Esophagus squamous epithelium (tissue), 5 donors: ENCODE data around the gene C2orf76. TPM values are rescaled to one million over a fixed set of nuclear protein-coding genes. Genes with fewer than 3 reads are reported as not detected.

Source experiments
- DNase-seq: peaks from one replicate; lab custom pipeline; 2025; lab: John Stamatoyannopoulos, UW
- H3K27ac ChIP-seq, 4 donors: fragments of 200-600 bp; sonication (generic); one replicate each; pipeline ENCODE4 v1.5.1; 2016 to 2019; ENCODE audit warnings: mild to moderate bottlenecking in 1 of 4
- H3K27me3 ChIP-seq, 4 donors: fragments of 200-600 bp; sonication (generic); 1 replicate in 3 of 4; 2 replicates in 1 of 4; pipeline versions ENCODE4 v1.5.1 to v1.6.0; 2017 to 2021; ENCODE audit warnings: antibody characterized with exemption in 1 of 4
- H3K36me3 ChIP-seq, 3 donors: fragments of 200-600 bp; sonication (generic); one replicate each; pipeline ENCODE4 v1.5.1; 2016 to 2019
- H3K4me1 ChIP-seq, 3 donors: fragments of 200-600 bp; sonication (generic); one replicate each; pipeline ENCODE4 v1.5.1; 2017 to 2019
- H3K4me3 ChIP-seq, 4 donors: fragments of 200-600 bp; sonication (generic); 1 replicate in 3 of 4; 2 replicates in 1 of 4; pipeline ENCODE4 v1.5.1; 2016 to 2019; ENCODE audit warnings: mild to moderate bottlenecking in 2 of 4, moderate library complexity in 1 of 4
- H3K9me3 ChIP-seq, 3 donors: fragments of 200-600 bp; sonication (generic); one replicate each; pipeline ENCODE4 v1.5.1; 2016 to 2019
- POLR2A ChIP-seq, 4 donors: fragments of 450-650 bp; IDR thresholded peaks; one replicate each; pipeline ENCODE4 v1.6.1; 2017; ENCODE audit warnings: antibody characterized with exemption in 4 of 4, mild to moderate bottlenecking in 4 of 4, moderate library complexity in 3 of 4
- WGBS, 2 donors: methylation state at CpG; one replicate each; pipeline ENCODE4 v1.1.5; 2018; 5-methylcytosine and 5-hydroxymethylcytosine counted together
- intact Hi-C: fragments of 100-400 bp; cut with DNase I; formaldehyde crosslinking; loops from one replicate; pipeline ENCODE4 v1.15.0; 2022
- total RNA-seq, 4 donors: library from RNA; depleted of rRNA; stranded (reverse); fragments of >200 nt; gene quantifications; one replicate each; pipeline ENCODE4 v1.1.0, GENCODE V29; 2016
- TF ChIP-seq, protein P1 (sequence below), 6 experiments: fragments of 450-650 bp in 4 of 6; fragments of 200-600 bp in 2 of 6; sonication (generic) in 2 of 6; IDR thresholded peaks; one replicate each; pipeline ENCODE4 v1.5.1; 2016 to 2019; ENCODE audit warnings: antibody characterized with exemption in 6 of 6, mild to moderate bottlenecking in 4 of 6, moderate library complexity in 4 of 6
- donor health status: DM: yes; HTN: yes; CAD: no.

Gene C2orf76
- total RNA-seq, 4 donors from 2014 or later, result 5.7 to 9.7 (median 8.4) TPM

DNA sequence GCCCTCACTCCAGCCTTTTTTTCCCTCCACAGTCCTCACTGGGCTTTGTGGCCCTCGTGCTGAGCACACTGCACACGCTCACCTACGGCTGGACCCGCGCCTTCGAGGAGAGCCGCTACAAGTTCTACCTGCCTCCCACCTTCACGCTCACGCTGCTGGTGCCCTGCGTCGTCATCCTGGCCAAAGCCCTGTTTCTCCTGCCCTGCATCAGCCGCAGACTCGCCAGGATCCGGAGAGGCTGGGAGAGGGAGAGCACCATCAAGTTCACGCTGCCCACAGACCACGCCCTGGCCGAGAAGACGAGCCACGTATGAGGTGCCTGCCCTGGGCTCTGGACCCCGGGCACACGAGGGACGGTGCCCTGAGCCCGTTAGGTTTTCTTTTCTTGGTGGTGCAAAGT lies 103.6 kb downstream of the C2orf76 start:
- WGBS, 2 donors, result 93 to 94% methylated on average over 21 to 22 of the region's 23 CpGs
- intact Hi-C loops, result no loop called here

DNA sequence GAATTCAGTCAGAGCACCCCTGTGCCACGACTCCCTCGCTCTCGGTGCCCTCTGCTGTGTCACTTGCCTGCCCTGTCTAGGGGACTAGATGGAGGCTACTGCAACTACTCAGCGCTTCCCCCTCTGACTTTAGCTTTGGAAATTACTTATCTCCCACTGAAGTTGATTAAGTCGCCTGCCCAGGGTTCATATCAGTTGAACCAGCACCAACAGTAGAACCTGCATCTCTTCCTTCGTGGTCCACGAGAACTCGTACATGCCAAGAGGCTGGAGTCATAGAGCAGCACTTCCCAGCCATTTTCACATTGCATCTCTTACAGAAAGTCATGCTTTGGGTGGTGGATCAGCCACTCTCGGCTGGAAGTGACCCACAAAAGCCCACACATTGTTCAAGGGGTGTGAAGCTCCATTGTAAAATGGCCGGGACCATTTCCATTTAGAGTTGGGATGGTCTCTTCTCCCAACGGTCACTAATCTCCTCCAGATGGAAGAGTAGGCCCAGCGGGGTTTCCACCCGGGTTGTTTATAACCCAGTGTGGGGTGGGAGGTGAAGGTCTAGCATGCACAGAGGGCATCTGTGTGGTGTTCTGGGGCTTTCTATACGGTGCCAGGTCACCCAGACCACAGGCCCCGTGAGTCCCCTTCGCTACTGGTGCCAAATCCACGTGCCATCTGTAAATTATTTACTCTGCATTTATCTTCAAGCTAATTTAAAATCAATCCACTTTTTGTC lies 105.0 kb downstream of the C2orf76 start:
- H3K36me3 ChIP-seq, result peaks cover 0 to 66% (median 3%) of the 10 kb centered on the region in 3 donors
- no peak for DNase-seq
- WGBS, 2 donors, result 87 to 90% methylated on average over 10 to 17 of the region's 17 CpGs

More for the DNA sequence above, 103.6 kb downstream of the C2orf76 start:
- no peaks in the 10 kb centered on the region for H3K4me1 ChIP-seq
- no peak overlapping the region for H3K27ac ChIP-seq
- no peak for DNase-seq
- no peak overlapping the region for H3K4me3 ChIP-seq
- no peaks in the 10 kb centered on the region for H3K9me3 ChIP-seq
- peaks cover 0 to 54% (median 0%) of the 10 kb centered on the region in 3 donors for H3K36me3 ChIP-seq
- no peak for TF ChIP-seq POLR2A (IDR thresholded peaks at IDR 0.05)
- TF ChIP-seq, protein P1, sequence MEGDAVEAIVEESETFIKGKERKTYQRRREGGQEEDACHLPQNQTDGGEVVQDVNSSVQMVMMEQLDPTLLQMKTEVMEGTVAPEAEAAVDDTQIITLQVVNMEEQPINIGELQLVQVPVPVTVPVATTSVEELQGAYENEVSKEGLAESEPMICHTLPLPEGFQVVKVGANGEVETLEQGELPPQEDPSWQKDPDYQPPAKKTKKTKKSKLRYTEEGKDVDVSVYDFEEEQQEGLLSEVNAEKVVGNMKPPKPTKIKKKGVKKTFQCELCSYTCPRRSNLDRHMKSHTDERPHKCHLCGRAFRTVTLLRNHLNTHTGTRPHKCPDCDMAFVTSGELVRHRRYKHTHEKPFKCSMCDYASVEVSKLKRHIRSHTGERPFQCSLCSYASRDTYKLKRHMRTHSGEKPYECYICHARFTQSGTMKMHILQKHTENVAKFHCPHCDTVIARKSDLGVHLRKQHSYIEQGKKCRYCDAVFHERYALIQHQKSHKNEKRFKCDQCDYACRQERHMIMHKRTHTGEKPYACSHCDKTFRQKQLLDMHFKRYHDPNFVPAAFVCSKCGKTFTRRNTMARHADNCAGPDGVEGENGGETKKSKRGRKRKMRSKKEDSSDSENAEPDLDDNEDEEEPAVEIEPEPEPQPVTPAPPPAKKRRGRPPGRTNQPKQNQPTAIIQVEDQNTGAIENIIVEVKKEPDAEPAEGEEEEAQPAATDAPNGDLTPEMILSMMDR (IDR thresholded peaks at IDR 0.05), result no peak
- H3K27me3 ChIP-seq, result no peaks in the 10 kb centered on the region

DNA sequence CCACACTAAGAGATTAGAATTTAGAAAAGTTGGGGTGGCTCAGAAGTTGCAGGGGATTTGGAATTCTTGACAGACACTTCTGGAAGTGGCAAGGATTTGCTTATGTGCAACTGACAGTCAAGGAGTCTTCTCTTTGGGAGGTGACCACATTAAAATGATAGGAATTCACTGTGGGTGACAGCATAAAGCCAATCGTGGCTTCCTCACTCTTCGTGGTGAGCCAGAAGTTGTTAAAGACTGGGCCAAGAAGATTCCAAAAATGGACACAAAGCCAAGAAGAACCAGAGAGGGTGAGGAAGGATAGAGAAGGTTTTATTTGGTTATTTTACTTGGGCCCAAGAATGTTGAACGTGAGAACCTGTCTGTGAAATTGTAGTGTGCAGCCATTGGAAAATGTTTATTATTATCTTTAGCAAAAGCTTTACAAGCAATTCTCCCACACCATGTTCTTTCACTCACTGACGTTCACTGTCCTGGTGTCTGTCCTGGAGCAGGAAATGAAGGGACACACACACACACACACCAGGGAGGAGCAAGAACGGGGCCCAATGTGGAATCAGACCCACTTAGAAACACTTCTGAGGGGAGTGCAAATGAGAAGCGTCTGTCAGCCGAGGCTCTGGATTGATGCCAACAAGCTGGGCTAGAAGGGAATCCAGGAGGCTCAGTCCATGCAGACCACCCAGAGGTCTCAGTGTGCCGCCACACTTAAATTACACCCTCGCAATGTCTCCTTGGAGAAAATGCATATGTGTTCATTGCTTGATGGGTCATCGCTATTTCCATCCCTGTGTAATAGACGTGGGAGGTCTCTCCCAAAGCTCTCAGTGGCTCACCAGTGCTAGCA lies 105.8 kb downstream of the C2orf76 start:
- Histone ChIP-seq H3K27me3 (no peaks in the 10 kb centered on the region), H3K4me3 (no peak overlapping the region), H3K9me3 (no peaks in the 10 kb centered on the region), H3K4me1 (no peaks in the 10 kb centered on the region), H3K36me3 (peaks cover 0 to 69% (median 3%) of the 10 kb centered on the region in 3 donors), H3K27ac (no peak overlapping the region)
- intact Hi-C loops, result no loop called here
- TF ChIP-seq, protein P1 (IDR thresholded peaks at IDR 0.05), result no peak
- TF ChIP-seq POLR2A (IDR thresholded peaks at IDR 0.05), result no peak
- 71 to 85% methylated on average over 8 to 11 of the region's 11 CpGs for whole genome bisulfite sequencing, 2 donors
- no peak for DNase-seq

More for the DNA sequence above, 105.0 kb downstream of the C2orf76 start:
- H3K4me3 ChIP-seq, result no peak overlapping the region
- intact Hi-C loops, result no loop called here
- H3K27me3 ChIP-seq, result no peaks in the 10 kb centered on the region
- H3K27ac ChIP-seq, result no peak overlapping the region
- TF ChIP-seq, protein P1 (IDR thresholded peaks at IDR 0.05), result no peak
- TF ChIP-seq POLR2A (IDR thresholded peaks at IDR 0.05), result no peak
- no peaks in the 10 kb centered on the region for H3K4me1 ChIP-seq
- H3K9me3 ChIP-seq, result no peaks in the 10 kb centered on the region

DNA sequence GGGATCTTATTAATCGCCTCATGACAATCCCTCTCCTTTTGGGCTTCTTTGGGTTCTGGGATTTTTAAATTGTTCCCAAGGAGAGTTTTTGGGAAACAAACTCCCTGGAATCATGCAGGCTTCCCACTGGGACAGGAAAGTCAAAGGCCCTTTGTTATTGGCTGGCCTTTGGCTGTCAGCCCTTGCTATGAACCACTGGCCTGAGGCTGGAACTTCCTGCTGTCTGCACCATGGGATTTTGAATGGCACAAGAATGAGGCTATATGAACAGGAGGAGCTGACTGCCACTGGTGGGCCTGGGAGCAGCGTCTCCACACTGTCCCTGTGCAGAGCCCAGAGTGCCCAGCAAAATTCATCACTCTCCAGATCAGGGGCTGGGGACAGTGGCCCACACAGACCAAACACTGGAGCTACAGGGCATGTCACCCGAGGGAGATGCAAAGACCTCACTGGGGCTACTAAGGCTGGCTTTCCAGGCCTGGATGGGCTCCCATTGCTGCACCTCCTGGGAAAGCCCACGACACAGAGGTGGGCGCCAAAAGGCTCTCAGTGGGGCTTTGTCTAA lies 107.3 kb downstream of the C2orf76 start:
- no peak overlapping the region for H3K27ac ChIP-seq
- H3K36me3 ChIP-seq, result peaks cover 0 to 73% (median 3%) of the 10 kb centered on the region in 3 donors
- H3K4me3 ChIP-seq, result no peak overlapping the region
- DNase-seq, result no peak
- H3K4me1 ChIP-seq, result no peaks in the 10 kb centered on the region
- no peaks in the 10 kb centered on the region for H3K27me3 ChIP-seq
- 80 to 90% methylated on average over 2 to 3 of the region's 5 CpGs for WGBS, 2 donors
- intact Hi-C loops, result no loop called here
- H3K9me3 ChIP-seq, result no peaks in the 10 kb centered on the region
- TF ChIP-seq, protein P1 (IDR thresholded peaks at IDR 0.05), result no peak
- no peak for TF ChIP-seq POLR2A (IDR thresholded peaks at IDR 0.05)
